CD4-positive, alpha-beta T cell treated with Interleukin-4 for 4 hours (primary cell): Measurements from ENCODE around the gene MRTFA.
"Not testable (repeated sequence)": the region's sequence is repeated elsewhere in the genome, so short reads cannot be mapped to it uniquely, and the experiment has no call there.

Experiments
- DNase-seq: peaks from one replicate; pipeline ENCODE4 v3.0.0-alpha.2; 2020

MRTFA gene

GRCh38 chr22:40406063-40406890, 230.2 kb downstream of the MRTFA start:
- DNase-seq: no peak

GRCh38 chr22:40405178-40406062, 231.1 kb downstream of the MRTFA start:
- no peak for DNase-seq

- DNase-seq: no peak
These were observed 232.0 kb downstream of the MRTFA start for GRCh38 chr22:40404251-40405177.

GRCh38 chr22:40403651-40404050, 232.9 kb downstream of the MRTFA start:
- no peak for DNase-seq

GRCh38 chr22:40403141-40403540, 233.4 kb downstream of the MRTFA start:
- no peak for DNase-seq

GRCh38 chr22:40401981-40402406, 234.5 kb downstream of the MRTFA start:
- peak; percentile 21 for DNase-seq

- peak; percentile 76 for DNase-seq
These were observed 235.0 kb downstream of the MRTFA start for GRCh38 chr22:40401532-40401931.

GRCh38 chr22:40400159-40400558, 236.4 kb downstream of the MRTFA start:
- peak; percentile 65 for DNase-seq

GRCh38 chr22:40399621-40400020, 236.9 kb downstream of the MRTFA start:
- no peak for DNase-seq

- no peak for DNase-seq
These were observed 239.1 kb downstream of the MRTFA start for GRCh38 chr22:40397396-40397795.

- no peak for DNase-seq
These were observed 239.6 kb downstream of the MRTFA start for GRCh38 chr22:40396882-40397281.

- DNase-seq: no peak
These were observed 240.9 kb downstream of the MRTFA start for GRCh38 chr22:40395607-40396006.

- DNase-seq: no peak
These were observed 241.9 kb downstream of the MRTFA start for GRCh38 chr22:40394607-40395006.

- DNase-seq: no peak
These were observed 243.9 kb downstream of the MRTFA start for GRCh38 chr22:40392618-40393017.

GRCh38 chr22:40391417-40391816, 245.1 kb downstream of the MRTFA start:
- no peak for DNase-seq

- no peak for DNase-seq
These were observed 248.3 kb downstream of the MRTFA start for GRCh38 chr22:40388231-40388630.

GRCh38 chr22:40387746-40388145, 248.8 kb downstream of the MRTFA start:
- no peak for DNase-seq

GRCh38 chr22:40385036-40385782, 251.3 kb downstream of the MRTFA start:
- peak; percentile 52 for DNase-seq

GRCh38 chr22:40383905-40384304, 252.6 kb downstream of the MRTFA start:
- no peak for DNase-seq

- DNase-seq: no peak
These were observed 255.1 kb downstream of the MRTFA start for GRCh38 chr22:40381461-40381860.

- not testable (repeated sequence) for DNase-seq
These were observed 258.1 kb downstream of the MRTFA start for GRCh38 chr22:40378448-40378847.

GRCh38 chr22:40377931-40378330, 258.6 kb downstream of the MRTFA start:
- DNase-seq: no peak
